ENCODE data around the gene TCEAL4. TPM values are rescaled to one million over a fixed set of nuclear protein-coding genes. Genes with fewer than 3 reads are reported as not detected.
"Not testable (repeated sequence)": the region's sequence is repeated elsewhere in the genome, so short reads cannot be mapped to it uniquely, and the experiment has no call there.

Gene TCEAL4
- total and polyA plus RNA-seq, 2 of the 13 experiments (the other 11 are each of a cell fraction or from before 2014, with no cell fraction given), result 12.6 to 31.0 TPM

DNA sequence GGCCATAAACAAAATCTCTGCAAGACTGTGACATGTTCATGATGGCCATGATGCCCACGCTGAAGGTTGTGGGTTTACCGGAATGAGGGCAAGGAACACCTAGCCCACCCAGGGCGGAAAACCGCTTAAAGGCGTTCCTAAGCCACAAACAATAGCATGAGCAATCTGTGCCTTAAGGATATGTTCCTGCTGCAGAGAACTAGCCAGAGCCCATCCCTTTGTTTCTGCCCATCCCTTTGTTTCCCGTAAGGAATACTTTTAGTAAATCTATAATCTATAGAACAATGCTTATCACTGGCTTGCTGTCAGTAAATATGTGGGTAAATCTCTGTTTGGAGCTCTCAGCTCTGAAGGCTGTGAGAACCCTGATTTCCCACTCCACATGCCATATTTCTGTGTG lies 9.9 kb downstream of the TCEAL4 start:
- H4K20me1 ChIP-seq (ENCODE audit: insufficient read depth, low read length); H3K4me2 ChIP-seq (ENCODE audit: low read depth, low read length); in situ Hi-C loops (cut with HindIII; ENCODE audit: extremely low pct_ligation_motif_present, low pct_unique_long_range_greater_than_20kb); DNase-seq (ENCODE audit: low spot score); H3K79me2 ChIP-seq (ENCODE audit: insufficient read depth, low read length); POLR2A ChIA-PET; H3K9ac ChIP-seq (ENCODE audit: insufficient read depth, low read depth, low read length); ATAC-seq; H3K27ac ChIP-seq (ENCODE audit: extremely low read length, insufficient read depth, low read length); CTCF ChIA-PET (ENCODE audit: low intra/inter-chr PET ratio, low total read pairs); H3K9me3 ChIP-seq (ENCODE audit: low read length); H3K4me3 ChIP-seq (replicated peaks in 1 of 3; ENCODE audit: insufficient read depth in 1 of 3, low read depth in 2 of 3, low read length in 3 of 3); H2AFZ ChIP-seq (ENCODE audit: low read length); H3K4me1 ChIP-seq (ENCODE audit: insufficient read depth, low read length); intact Hi-C loops (cut with micrococcal nuclease; ENCODE audit: unreplicated experiment); BruUV-seq (replicated peaks); H3K36me3 ChIP-seq (replicated peaks in 1 of 2; ENCODE audit: control insufficient read depth in 1 of 2, insufficient read depth in 2 of 2, low read length in 2 of 2); H3K27me3 ChIP-seq (ENCODE audit: control insufficient read depth in 1 of 2, insufficient read depth in 2 of 2, low read length in 2 of 2); FAIRE-seq: not testable (repeated sequence)
- 95% methylated on average over 3 of the region's 6 CpGs for WGBS (ENCODE audit: low lambda C conversion rate)
- TF ChIP-seq ZNF761 (CRISPR knock-in tag; conservative IDR thresholded peaks at IDR 0.05), result peak; percentile 97

DNA sequence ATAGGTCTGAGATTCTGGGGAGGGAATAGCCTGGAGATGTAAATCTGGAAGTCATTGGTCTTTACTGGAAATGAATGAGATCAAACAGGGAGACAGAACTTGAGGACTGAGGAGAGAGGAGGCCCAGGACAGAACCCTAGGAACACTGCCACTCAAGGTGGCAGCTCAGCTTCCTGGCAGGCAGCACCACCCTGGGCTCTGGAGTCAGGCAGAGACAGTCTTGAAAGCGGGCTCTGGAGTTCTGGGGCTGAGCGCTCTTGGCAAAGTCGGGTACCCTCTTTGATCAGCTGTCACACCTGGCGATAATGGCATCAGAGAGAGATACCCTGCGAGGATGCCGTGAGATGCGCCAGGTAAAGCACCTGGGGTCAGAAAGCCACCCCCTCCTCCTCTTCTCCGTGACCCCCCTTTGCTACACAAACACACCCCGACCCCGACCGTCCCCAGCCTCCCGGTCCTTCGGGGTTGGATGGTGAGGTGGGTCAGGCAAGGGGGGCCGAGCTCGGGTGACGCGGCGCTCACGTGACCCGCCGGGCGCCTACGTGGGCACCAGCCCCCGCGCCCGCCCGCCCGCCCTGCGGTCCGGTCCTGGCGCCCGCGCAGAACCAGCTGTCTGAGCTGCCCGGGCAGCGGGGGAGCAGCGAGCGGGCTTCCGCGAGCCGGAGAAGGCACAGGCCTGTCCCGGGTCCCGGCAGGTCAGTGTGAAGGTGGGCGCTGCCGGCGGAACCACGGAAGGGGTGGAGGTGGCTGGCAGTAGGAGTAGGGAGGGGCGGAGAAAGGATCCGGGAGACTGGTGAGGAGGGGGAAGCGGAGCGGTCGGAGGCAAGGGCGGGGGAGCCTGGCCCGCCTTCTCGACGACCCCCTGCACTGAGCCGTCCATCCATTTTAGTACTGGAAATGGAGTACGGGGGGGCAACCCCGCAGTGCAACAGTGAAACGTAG lies 22.3 kb downstream of the TCEAL4 start, which contains the start of gene TCEAL3:
Gene TCEAL3, plus strand, starts transcription at position 600 of the 942 bp plus-strand sequence. CDS start 1,102 bp downstream, outside the sequence.
- Histone ChIP-seq H3K27ac (ENCODE audit: extremely low read length, insufficient read depth, low read length) (no peak within 1 kb of the TSS), H3K27me3 (ENCODE audit: control insufficient read depth in 1 of 2, insufficient read depth in 2 of 2, low read length in 2 of 2) (no peaks in the 10 kb centered on the region), H3K36me3 (replicated peaks in 1 of 2; ENCODE audit: control insufficient read depth in 1 of 2, insufficient read depth in 2 of 2, low read length in 2 of 2) (no peaks in the 10 kb centered on the region; a peak in 1 of 5 replicates), H2AFZ (ENCODE audit: low read length) (no peak within 1 kb of the TSS), H3K9me3 (ENCODE audit: low read length) (no peaks in the 10 kb centered on the region), H3K4me1 (ENCODE audit: insufficient read depth, low read length) (no peaks in the 10 kb centered on the region), H3K79me2 (ENCODE audit: insufficient read depth, low read length) (no peaks in the 10 kb centered on the region), H3K4me3 (replicated peaks in 1 of 3; ENCODE audit: insufficient read depth in 1 of 3, low read depth in 2 of 3, low read length in 3 of 3) (no peak within 1 kb of the TSS), H3K4me2 (ENCODE audit: low read depth, low read length) (no peak within 1 kb of the TSS), H4K20me1 (ENCODE audit: insufficient read depth, low read length) (no peaks in the 10 kb centered on the region), H3K9ac (ENCODE audit: insufficient read depth, low read depth, low read length) (no peak within 1 kb of the TSS)
- in situ Hi-C loops (cut with HindIII; ENCODE audit: extremely low pct_ligation_motif_present, low pct_unique_long_range_greater_than_20kb), result no loop called here
- intact Hi-C loops (cut with micrococcal nuclease; ENCODE audit: unreplicated experiment), result no loop called here
- ATAC-seq (no peak), DNase-seq (ENCODE audit: low spot score) (no peak), FAIRE-seq (no peak)
- no TSS peak for BruUV-seq (replicated peaks)
- WGBS (ENCODE audit: low lambda C conversion rate), result 98% methylated on average over 24 of the region's 59 CpGs
- POLR2A ChIA-PET, result no interaction called here
- CTCF ChIA-PET (ENCODE audit: low intra/inter-chr PET ratio, low total read pairs), result no interaction called here
- TF ChIP-seq, protein P1, sequence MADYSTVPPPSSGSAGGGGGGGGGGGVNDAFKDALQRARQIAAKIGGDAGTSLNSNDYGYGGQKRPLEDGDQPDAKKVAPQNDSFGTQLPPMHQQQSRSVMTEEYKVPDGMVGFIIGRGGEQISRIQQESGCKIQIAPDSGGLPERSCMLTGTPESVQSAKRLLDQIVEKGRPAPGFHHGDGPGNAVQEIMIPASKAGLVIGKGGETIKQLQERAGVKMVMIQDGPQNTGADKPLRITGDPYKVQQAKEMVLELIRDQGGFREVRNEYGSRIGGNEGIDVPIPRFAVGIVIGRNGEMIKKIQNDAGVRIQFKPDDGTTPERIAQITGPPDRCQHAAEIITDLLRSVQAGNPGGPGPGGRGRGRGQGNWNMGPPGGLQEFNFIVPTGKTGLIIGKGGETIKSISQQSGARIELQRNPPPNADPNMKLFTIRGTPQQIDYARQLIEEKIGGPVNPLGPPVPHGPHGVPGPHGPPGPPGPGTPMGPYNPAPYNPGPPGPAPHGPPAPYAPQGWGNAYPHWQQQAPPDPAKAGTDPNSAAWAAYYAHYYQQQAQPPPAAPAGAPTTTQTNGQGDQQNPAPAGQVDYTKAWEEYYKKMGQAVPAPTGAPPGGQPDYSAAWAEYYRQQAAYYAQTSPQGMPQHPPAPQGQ (CRISPR knock-in tag; IDR thresholded peaks at IDR 0.05; ENCODE audit: borderline replicate concordance), result no peak
- TF ChIP-seq, protein P2, sequence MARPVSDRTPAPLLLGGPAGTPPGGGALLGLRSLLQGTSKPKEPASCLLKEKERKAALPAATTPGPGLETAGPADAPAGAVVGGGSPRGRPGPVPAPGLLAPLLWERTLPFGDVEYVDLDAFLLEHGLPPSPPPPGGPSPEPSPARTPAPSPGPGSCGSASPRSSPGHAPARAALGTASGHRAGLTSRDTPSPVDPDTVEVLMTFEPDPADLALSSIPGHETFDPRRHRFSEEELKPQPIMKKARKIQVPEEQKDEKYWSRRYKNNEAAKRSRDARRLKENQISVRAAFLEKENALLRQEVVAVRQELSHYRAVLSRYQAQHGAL (CRISPR knock-in tag; IDR thresholded peaks at IDR 0.05; ENCODE audit: not compliant biosample characterization), result no peak
- TF ChIP-seq ZNF891 (CRISPR knock-in tag; IDR thresholded peaks at IDR 0.05), result no peak
- no peak for TF ChIP-seq ZNF564 (CRISPR knock-in tag; IDR thresholded peaks at IDR 0.05)
- TF ChIP-seq KAT8 (CRISPR knock-in tag; IDR thresholded peaks at IDR 0.05), result no peak
- no peak for TF ChIP-seq ZNF720 (CRISPR knock-in tag; IDR thresholded peaks at IDR 0.05)
- no peak for TF ChIP-seq MAF1 (CRISPR knock-in tag; IDR thresholded peaks at IDR 0.05; ENCODE audit: borderline replicate concordance)
- TF ChIP-seq IKZF4 (CRISPR knock-in tag; IDR thresholded peaks at IDR 0.05; ENCODE audit: borderline replicate concordance, low read depth, not compliant biosample characterization), result no peak
- TF ChIP-seq TP53 (CRISPR knock-in tag; conservative IDR thresholded peaks at IDR 0.05), result no peak
- TF ChIP-seq, protein P3, sequence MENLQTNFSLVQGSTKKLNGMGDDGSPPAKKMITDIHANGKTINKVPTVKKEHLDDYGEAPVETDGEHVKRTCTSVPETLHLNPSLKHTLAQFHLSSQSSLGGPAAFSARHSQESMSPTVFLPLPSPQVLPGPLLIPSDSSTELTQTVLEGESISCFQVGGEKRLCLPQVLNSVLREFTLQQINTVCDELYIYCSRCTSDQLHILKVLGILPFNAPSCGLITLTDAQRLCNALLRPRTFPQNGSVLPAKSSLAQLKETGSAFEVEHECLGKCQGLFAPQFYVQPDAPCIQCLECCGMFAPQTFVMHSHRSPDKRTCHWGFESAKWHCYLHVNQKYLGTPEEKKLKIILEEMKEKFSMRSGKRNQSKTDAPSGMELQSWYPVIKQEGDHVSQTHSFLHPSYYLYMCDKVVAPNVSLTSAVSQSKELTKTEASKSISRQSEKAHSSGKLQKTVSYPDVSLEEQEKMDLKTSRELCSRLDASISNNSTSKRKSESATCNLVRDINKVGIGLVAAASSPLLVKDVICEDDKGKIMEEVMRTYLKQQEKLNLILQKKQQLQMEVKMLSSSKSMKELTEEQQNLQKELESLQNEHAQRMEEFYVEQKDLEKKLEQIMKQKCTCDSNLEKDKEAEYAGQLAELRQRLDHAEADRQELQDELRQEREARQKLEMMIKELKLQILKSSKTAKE (CRISPR knock-in tag; IDR thresholded peaks at IDR 0.05; ENCODE audit: borderline replicate concordance), result no peak

All from HepG2 (cell line).